ENCODE results near the gene AGAP1. TPM values are rescaled to one million over a fixed set of nuclear protein-coding genes. Genes with fewer than 3 reads are reported as not detected.

Gene AGAP1
- total RNA-seq, 1 donor from 2014 or later, result 33.4 TPM

GRCh38 chr2:235564884-235565530, 71.2 kb downstream of the AGAP1 start:
- ATAC-seq (no peak), DNase-seq (no peak)
- no peak overlapping the region for H3K4me3 ChIP-seq
- H3K4me1 ChIP-seq, result peaks cover 17% of the 10 kb centered on the region
- no peaks in the 10 kb centered on the region for H3K27me3 ChIP-seq
- TF ChIP-seq, protein P1, sequence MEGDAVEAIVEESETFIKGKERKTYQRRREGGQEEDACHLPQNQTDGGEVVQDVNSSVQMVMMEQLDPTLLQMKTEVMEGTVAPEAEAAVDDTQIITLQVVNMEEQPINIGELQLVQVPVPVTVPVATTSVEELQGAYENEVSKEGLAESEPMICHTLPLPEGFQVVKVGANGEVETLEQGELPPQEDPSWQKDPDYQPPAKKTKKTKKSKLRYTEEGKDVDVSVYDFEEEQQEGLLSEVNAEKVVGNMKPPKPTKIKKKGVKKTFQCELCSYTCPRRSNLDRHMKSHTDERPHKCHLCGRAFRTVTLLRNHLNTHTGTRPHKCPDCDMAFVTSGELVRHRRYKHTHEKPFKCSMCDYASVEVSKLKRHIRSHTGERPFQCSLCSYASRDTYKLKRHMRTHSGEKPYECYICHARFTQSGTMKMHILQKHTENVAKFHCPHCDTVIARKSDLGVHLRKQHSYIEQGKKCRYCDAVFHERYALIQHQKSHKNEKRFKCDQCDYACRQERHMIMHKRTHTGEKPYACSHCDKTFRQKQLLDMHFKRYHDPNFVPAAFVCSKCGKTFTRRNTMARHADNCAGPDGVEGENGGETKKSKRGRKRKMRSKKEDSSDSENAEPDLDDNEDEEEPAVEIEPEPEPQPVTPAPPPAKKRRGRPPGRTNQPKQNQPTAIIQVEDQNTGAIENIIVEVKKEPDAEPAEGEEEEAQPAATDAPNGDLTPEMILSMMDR (IDR thresholded peaks at IDR 0.05), result no peak
- intact Hi-C loops (cut with DNase I), result no loop called here
- no peaks in the 10 kb centered on the region for H3K9me3 ChIP-seq
- H3K36me3 ChIP-seq, result no peaks in the 10 kb centered on the region
- H3K27ac ChIP-seq, result no peak overlapping the region

- DNase-seq, result no peak
- no peak for ATAC-seq
- H3K27ac ChIP-seq, result no peak overlapping the region
- TF ChIP-seq, protein P1 (IDR thresholded peaks at IDR 0.05), result no peak
- H3K4me1 ChIP-seq, result peaks cover 13% of the 10 kb centered on the region
- H3K9me3 ChIP-seq, result no peaks in the 10 kb centered on the region
- intact Hi-C loops (cut with DNase I), result no loop called here
- no peak overlapping the region for H3K4me3 ChIP-seq
- H3K36me3 ChIP-seq, result no peaks in the 10 kb centered on the region
- no peaks in the 10 kb centered on the region for H3K27me3 ChIP-seq
Observed at GRCh38 chr2:235566415-235566814, 72.6 kb downstream of the AGAP1 start.

- peaks cover 13% of the 10 kb centered on the region for H3K4me1 ChIP-seq
- TF ChIP-seq, protein P1 (IDR thresholded peaks at IDR 0.05), result no peak
- DNase-seq (no peak), ATAC-seq (no peak)
- H3K27me3 ChIP-seq, result no peaks in the 10 kb centered on the region
- intact Hi-C loops (cut with DNase I), result no loop called here
- H3K36me3 ChIP-seq, result no peaks in the 10 kb centered on the region
- no peaks in the 10 kb centered on the region for H3K9me3 ChIP-seq
- H3K4me3 ChIP-seq, result no peak overlapping the region
- no peak overlapping the region for H3K27ac ChIP-seq
Observed at GRCh38 chr2:235566931-235567495, 73.2 kb downstream of the AGAP1 start.

DNA sequence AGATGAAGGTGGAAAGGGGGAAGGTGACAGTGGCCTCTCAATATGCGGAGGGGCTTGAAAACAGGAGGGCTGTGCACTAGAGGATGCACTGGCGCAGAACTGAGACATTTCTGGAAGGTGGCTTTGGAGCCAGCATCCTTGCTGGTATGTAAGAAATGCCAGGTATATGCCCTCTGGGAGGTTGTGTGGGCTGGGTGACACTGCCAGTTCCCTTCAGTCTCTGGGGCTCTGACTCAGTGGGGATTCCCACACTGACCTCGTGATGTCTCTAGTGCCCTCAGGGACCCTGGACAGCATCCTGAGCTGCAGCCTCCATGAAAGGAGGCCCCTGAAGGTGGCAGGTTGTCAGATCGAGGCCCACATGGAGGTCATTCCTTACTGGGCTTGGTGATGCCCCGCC, 74.0 kb downstream of the AGAP1 start:
- H3K27ac ChIP-seq, result no peak overlapping the region
- intact Hi-C loops (cut with DNase I), result no loop called here
- DNase-seq, result no peak
- TF ChIP-seq, protein P1 (IDR thresholded peaks at IDR 0.05), result no peak
- H3K9me3 ChIP-seq, result no peaks in the 10 kb centered on the region
- no peaks in the 10 kb centered on the region for H3K27me3 ChIP-seq
- H3K4me1 ChIP-seq, result peaks cover 13% of the 10 kb centered on the region
- no peaks in the 10 kb centered on the region for H3K36me3 ChIP-seq
- H3K4me3 ChIP-seq, result no peak overlapping the region
- ATAC-seq, result no peak

GRCh38 chr2:235568431-235568830, 74.6 kb downstream of the AGAP1 start:
- H3K4me3 ChIP-seq, result no peak overlapping the region
- ATAC-seq, result no peak
- intact Hi-C loops (cut with DNase I), result no loop called here
- no peak for DNase-seq
- H3K27me3 ChIP-seq, result no peaks in the 10 kb centered on the region
- no peak overlapping the region for H3K27ac ChIP-seq
- H3K4me1 ChIP-seq, result peaks cover 14% of the 10 kb centered on the region
- TF ChIP-seq, protein P1 (IDR thresholded peaks at IDR 0.05), result no peak
- no peaks in the 10 kb centered on the region for H3K9me3 ChIP-seq
- H3K36me3 ChIP-seq, result no peaks in the 10 kb centered on the region
